ENCODE data around the gene MSANTD7. TPM values are rescaled to one million over a fixed set of nuclear protein-coding genes. Genes with fewer than 3 reads are reported as not detected.

MSANTD7 gene
- polyA plus RNA-seq, 3 donors, result 5.0 to 7.6 (median 7.3) TPM

GRCh38 chr10:14823966-14824365 is 14.1 kb upstream of the MSANTD7 start:
- peak overlapping the region in 1 of 7 donors; percentile 35 for H3K27ac Mint-ChIP-seq
- H3K27me3 Mint-ChIP-seq (ENCODE audit: low read depth in 3 of 3), result peaks cover 0 to 3% (median 0%) of the 10 kb centered on the region in 3 donors
- Histone ChIP-seq H4K20me1 (ENCODE audit: insufficient read depth, low read length) (peaks cover 5% of the 10 kb centered on the region), H2AFZ (ENCODE audit: insufficient read depth, low read depth, low read length, poor library complexity, severe bottlenecking) (no peak overlapping the region), H3K27me3 (ENCODE audit: control insufficient read depth in 2 of 2, insufficient read depth in 2 of 2, low read length in 2 of 2) (no peaks in the 10 kb centered on the region), H3K4me3 (replicated peaks in 1 of 3; ENCODE audit: low read depth in 2 of 3, low read length in 3 of 3) (no peak overlapping the region), H3K4me1 (ENCODE audit: control insufficient read depth in 1 of 2, insufficient read depth in 2 of 2, low read length in 2 of 2) (peaks cover 12% of the 10 kb centered on the region in 2 donors), H3K9ac (ENCODE audit: insufficient read depth, low read length, poor library complexity, severe bottlenecking) (no peak overlapping the region), H3K79me2 (ENCODE audit: insufficient read depth, low read length) (no peaks in the 10 kb centered on the region), H3K9me3 (replicated peaks in 1 of 2; ENCODE audit: control insufficient read depth in 1 of 2, insufficient read depth in 1 of 2, low read length in 2 of 2) (peaks cover 0 to 13% of the 10 kb centered on the region in 2 donors), H3K27ac (ENCODE audit: low read depth in 1 of 2, low read length in 2 of 2) (no peak overlapping the region), H3K36me3 (replicated peaks in 1 of 2; ENCODE audit: control insufficient read depth in 1 of 2, insufficient read depth in 2 of 2, low read length in 2 of 2) (no peaks in the 10 kb centered on the region), H3K4me2 (replicated peaks; ENCODE audit: extremely low read depth, low read length, poor library complexity, severe bottlenecking) (no peak overlapping the region)
- no peak overlapping the region for H3K4me3 Mint-ChIP-seq
- intact Hi-C loops (cut with micrococcal nuclease), result loop anchor here (5.0 to 10.0 kb wide), 5 partner anchors 62 to 319 kb away; no protein-coding TSS in a partner anchor
- TF ChIP-seq CTCF (IDR thresholded peaks at IDR 0.05), result no peak
- peaks cover 9 to 19% (median 14%) of the 10 kb centered on the region in 7 donors for H3K9me3 Mint-ChIP-seq
- H3K36me3 Mint-ChIP-seq, result no peaks in the 10 kb centered on the region
- peaks cover 22% of the 10 kb centered on the region for H3K4me1 Mint-ChIP-seq
- 100% methylated on average over 2 of the region's 3 CpGs for WGBS (ENCODE audit: insufficient coverage)
- no peak for DNase-seq

- Histone ChIP-seq H3K27ac (ENCODE audit: low read depth in 1 of 2, low read length in 2 of 2) (peak overlapping the region; percentile 40 to 77), H3K27me3 (ENCODE audit: control insufficient read depth in 2 of 2, insufficient read depth in 2 of 2, low read length in 2 of 2) (no peaks in the 10 kb centered on the region), H3K4me2 (replicated peaks; ENCODE audit: extremely low read depth, low read length, poor library complexity, severe bottlenecking) (no peak overlapping the region), H3K9me3 (replicated peaks in 1 of 2; ENCODE audit: control insufficient read depth in 1 of 2, insufficient read depth in 1 of 2, low read length in 2 of 2) (peaks cover 0 to 6% of the 10 kb centered on the region in 2 donors), H3K9ac (ENCODE audit: insufficient read depth, low read length, poor library complexity, severe bottlenecking) (no peak overlapping the region), H3K36me3 (replicated peaks in 1 of 2; ENCODE audit: control insufficient read depth in 1 of 2, insufficient read depth in 2 of 2, low read length in 2 of 2) (no peaks in the 10 kb centered on the region), H4K20me1 (ENCODE audit: insufficient read depth, low read length) (peaks cover 5% of the 10 kb centered on the region), H3K4me3 (replicated peaks in 1 of 3; ENCODE audit: low read depth in 2 of 3, low read length in 3 of 3) (no peak overlapping the region), H3K79me2 (ENCODE audit: insufficient read depth, low read length) (no peaks in the 10 kb centered on the region), H2AFZ (ENCODE audit: insufficient read depth, low read depth, low read length, poor library complexity, severe bottlenecking) (no peak overlapping the region), H3K4me1 (ENCODE audit: control insufficient read depth in 1 of 2, insufficient read depth in 2 of 2, low read length in 2 of 2) (peaks cover 12% of the 10 kb centered on the region in 2 donors)
- peaks cover 2 to 10% (median 7%) of the 10 kb centered on the region in 7 donors for H3K9me3 Mint-ChIP-seq
- intact Hi-C loops (cut with micrococcal nuclease), result loop anchor here (10.0 kb wide), 3 partner anchors 171 to 321 kb away; no protein-coding TSS in a partner anchor
- no peak for TF ChIP-seq CTCF (IDR thresholded peaks at IDR 0.05)
- peaks cover 18% of the 10 kb centered on the region for H3K4me1 Mint-ChIP-seq
- H3K27me3 Mint-ChIP-seq (ENCODE audit: low read depth in 3 of 3), result peaks cover 0 to 3% (median 0%) of the 10 kb centered on the region in 3 donors
- DNase-seq, result peak; percentile 24 to 38 (median 29)
- H3K27ac Mint-ChIP-seq, result peak overlapping the region; percentile 79 to 95 (median 89)
- no peak overlapping the region for H3K4me3 Mint-ChIP-seq
- no peaks in the 10 kb centered on the region for H3K36me3 Mint-ChIP-seq
- WGBS (ENCODE audit: insufficient coverage), result no CpG with 5 or more reads among the region's 1 CpG
These were observed 11.9 kb upstream of the MSANTD7 start for GRCh38 chr10:14826076-14826829.

Data from CD14-positive monocyte (primary cell).